A673 (cell line): Measurements from ENCODE around the gene CAMK4.

Experiments used
- EZH2 ChIP-seq: fragments of 200-600 bp; sonication (generic); IDR thresholded peaks from 2 replicates; pipeline ENCODE4 v1.6.1; 2017; ENCODE audit warnings: borderline replicate concordance, low read depth, mild to moderate bottlenecking, mixed read lengths, antibody characterized with exemption, low read length; ENCODE audit not compliant: poor library complexity, severe bottlenecking
- TF ChIP-seq, protein P1 (sequence below): fragments of 300-800, 200-600 bp; sonication (generic); conservative IDR thresholded peaks from 2 replicates; pipeline ENCODE4 v1.5.1; 2017; ENCODE audit warnings: low read depth, mild to moderate bottlenecking, antibody characterized with exemption, low read length, moderate library complexity, mixed read lengths

DNA sequence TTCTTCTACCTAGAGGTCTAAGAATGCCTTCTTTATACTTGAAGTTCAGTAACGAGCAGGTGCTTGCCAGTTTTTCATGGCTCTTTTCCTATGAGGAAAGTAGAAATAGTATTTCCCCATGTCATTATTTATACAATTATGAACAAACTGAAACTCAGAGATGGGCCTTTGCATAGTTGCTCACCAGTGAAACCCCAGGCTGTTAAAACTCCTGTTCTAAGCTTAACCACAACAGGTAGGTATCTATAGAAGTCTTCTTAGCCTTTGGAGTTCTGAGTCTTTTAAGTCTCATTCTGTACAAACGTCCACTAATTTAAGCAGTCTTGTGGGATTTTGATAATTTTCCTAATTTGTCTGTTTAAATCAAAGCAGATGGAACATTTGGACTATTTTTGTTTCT, 198.1 kb downstream of the CAMK4 start:
- TF ChIP-seq, protein P1, sequence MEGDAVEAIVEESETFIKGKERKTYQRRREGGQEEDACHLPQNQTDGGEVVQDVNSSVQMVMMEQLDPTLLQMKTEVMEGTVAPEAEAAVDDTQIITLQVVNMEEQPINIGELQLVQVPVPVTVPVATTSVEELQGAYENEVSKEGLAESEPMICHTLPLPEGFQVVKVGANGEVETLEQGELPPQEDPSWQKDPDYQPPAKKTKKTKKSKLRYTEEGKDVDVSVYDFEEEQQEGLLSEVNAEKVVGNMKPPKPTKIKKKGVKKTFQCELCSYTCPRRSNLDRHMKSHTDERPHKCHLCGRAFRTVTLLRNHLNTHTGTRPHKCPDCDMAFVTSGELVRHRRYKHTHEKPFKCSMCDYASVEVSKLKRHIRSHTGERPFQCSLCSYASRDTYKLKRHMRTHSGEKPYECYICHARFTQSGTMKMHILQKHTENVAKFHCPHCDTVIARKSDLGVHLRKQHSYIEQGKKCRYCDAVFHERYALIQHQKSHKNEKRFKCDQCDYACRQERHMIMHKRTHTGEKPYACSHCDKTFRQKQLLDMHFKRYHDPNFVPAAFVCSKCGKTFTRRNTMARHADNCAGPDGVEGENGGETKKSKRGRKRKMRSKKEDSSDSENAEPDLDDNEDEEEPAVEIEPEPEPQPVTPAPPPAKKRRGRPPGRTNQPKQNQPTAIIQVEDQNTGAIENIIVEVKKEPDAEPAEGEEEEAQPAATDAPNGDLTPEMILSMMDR = no peak
- TF ChIP-seq EZH2 = no peak
